Effector CD8-positive, alpha-beta T cell (primary cell): ENCODE measurements around the gene LMO4.

ENCODE experiments used
- DNase-seq: peaks from one replicate; lab custom pipeline; 2025; lab: John Stamatoyannopoulos, UW

LMO4 gene

DNA sequence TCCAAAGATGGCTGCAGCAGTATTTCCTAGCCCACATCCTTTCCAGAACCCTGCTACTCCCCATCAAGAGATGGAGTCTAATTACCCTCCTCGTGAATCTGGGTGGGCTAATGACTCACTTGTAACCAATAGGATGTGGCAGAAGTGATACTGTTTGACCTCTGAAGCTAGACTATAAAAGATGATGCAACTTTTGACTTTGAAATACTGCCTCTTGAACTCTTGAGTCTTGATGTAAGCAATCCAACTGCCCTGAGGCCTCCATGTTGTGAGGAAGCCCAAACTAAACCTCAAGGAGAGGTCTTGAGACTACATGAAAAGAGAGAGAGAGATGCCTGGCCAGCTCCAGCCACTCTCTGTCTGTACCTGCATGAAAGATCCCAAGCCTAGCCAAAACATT, 29.5 kb downstream of the LMO4 start:
- DNase-seq: no peak

DNA sequence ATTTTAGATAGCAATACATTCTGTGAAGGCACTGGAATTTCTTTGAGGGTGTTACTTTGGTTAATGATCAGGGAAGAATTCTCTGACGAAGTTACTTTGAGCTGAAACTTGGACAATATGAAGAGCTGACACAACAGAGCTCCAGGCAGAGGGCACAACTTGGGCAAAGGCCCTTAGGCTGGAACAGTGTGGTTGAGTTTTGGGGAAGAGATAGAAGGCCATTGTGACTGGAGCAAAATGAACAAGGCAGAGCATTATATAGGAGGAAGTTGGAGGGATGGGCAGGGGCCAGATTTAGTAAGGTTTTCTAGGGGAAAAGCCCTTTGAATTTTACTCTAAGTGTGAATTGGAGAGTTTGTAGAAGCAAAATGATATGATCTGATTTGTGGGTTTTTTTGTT, 30.9 kb downstream of the LMO4 start:
- DNase-seq: no peak

DNA sequence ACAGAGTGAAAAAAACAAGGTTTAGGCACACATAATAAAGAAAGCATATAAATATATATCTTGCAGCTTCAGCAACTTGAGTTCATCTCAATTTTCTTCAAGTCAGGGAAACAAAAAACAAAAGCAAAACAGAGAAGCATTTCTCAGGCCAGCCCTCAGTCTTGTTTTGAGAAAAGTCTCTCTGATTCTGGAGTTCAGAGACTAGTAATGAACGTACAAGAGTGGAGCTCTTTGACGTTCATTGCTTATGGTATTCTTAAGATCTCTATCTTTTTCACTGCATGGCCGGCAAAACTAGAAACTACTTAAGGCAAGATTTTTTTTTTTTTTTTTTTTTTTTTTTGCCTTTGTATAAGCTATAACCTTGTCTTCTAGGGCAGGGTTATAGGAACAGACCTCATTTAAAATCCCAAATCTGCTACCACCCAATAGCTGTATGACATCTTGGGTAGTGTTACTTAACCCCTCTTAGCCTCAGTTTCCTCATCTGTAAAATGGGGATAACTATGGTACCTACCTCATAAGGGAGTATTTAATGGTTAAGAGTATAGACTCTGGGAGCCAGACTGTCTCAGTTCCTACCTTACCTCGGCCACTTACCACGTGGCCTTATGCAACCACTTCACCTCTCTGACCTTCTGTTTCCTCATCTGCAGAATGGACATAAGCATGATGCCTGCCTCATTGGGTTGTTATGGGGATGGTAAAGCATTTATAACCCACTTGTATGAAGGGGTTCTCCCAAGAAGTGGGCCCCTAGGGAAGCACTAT, 33.6 kb downstream of the LMO4 start:
- DNase-seq: no peak

DNA sequence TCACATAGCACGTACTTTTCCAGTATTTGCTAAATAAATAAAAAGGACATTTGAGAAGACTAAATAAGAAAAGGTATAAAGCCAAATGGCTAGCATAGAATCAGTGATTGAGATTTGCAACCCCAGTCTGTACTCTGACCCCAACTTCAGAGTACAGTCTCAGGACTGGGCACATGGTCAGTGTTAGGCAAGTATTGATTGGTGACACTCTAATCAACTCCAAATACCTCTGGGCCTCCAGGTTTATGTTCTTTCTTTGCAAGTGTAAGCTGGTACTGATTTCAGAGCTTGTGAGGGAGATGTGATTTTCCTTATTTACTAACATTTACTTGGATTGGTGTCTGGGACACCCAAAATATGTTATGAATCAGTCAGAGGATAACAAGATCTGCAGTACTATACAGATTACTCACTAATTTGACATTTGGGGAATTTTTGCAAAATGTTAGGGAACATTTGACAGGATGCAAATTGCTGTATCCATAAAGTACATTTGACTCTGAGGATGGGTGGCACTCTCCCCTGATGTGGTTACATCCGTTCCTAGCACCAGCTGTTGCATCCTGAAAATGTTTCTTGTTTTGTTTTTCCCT, 34.2 kb downstream of the LMO4 start:
- no peak for DNase-seq

DNA sequence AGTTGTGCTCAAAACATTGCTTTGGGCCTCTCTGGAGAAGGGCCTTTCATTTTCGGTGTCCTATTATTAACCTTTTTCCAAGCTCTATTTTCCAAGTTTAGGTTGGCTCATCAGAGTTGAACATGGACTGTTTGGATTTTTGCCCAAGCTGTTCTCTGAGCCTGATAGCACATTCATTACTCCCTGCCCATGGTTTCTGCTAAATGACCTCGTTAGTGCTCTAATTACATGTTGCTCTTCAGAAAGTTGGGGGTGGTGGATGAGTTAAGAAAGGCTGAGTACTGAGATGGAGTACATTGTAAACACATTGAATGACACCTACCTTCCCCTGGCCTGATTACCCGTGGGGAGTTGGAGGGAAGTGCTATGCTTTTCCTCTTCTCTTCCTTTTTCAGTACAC, 38.9 kb downstream of the LMO4 start:
- DNase-seq: no peak

DNA sequence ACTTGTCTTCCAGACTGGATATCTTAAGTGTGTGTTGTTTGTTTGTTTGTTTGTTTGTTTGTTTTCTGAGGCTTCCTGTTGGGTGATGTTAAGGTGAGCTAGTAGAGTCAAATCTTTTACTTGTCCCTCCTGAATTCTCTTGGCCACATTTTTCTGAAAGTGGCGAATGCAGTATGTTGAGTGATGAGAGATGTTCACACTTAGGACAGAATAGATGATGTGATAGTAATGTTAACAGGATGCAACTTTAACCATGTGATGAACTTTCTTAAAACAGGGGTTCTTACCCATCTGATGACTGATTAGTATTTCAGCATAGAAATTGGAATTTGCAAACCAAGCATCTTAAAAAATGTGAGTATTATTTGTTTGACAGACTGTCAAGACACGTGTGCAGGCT, 40.2 kb downstream of the LMO4 start:
- DNase-seq: no peak

DNA sequence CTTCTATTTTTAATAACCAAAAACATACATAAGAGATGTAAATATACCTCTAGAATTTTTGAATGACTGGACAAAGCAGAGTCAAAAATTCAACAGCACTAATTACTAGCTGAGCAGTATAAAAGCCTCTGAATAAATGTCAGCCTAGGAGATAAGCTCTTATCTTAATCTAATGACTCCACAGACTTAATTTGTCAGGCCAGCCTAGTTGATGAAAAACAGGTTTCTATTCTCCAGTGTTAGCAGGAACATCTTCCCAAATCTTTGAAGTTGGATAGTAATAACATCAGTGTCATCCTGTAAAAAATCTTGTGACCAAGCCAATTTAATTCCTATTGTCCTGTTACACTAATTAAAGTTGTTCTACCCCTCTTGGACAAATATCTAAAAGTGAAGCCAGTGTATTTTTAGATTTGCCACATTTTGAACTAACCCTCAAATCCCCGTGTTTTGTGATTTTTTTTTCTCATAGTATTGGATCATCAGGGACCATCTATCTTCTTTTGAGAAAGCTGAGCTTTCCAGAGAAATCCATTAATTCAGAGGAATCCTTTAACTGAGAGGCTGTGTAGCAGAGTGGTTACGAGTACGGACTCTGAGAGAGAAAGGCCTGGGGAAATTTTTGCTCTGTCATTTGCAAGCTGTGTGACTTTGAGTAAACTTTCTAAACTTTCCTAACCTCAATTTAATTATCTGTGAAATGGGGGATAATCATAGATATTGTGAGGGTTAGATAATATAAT, 41.2 kb downstream of the LMO4 start:
- DNase-seq: no peak

DNA sequence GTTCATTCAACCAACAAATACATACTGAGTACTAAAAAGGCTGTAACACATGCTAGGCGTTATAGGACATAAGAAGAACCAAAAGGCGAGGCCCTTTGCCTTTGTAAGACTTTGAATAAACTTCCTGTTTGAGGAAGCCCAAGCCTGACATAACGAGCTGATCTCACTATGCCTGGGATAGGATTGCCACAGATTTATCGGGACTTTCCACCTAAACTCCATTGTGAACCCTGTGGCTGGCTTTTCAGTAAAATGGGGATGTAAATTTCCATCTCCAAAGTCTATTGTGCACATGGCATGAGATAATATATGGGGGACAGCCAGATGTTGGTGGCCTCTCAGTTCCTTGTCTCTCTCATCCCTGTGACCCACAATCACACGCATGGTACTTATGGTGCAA, 41.9 kb downstream of the LMO4 start:
- DNase-seq: no peak

DNA sequence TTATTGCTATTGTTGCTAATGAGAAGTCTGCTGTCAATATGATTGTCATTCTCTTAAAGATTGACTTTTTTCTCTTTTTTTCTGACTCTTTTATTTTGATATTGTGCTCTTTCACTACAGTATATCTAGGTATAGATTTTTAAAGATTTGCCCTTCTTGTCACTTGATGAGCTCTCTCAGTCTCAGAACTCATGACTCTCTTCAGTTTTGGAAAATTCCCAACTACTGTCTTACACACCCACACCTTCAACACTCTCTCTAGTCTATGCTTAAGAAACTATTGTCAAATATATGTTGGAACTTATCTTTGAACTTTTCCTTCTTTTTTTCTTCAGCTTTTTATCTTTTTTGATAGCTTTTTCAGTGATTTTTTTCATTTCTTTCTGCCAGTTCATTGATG, 50.6 kb downstream of the LMO4 start:
- no peak for DNase-seq

DNA sequence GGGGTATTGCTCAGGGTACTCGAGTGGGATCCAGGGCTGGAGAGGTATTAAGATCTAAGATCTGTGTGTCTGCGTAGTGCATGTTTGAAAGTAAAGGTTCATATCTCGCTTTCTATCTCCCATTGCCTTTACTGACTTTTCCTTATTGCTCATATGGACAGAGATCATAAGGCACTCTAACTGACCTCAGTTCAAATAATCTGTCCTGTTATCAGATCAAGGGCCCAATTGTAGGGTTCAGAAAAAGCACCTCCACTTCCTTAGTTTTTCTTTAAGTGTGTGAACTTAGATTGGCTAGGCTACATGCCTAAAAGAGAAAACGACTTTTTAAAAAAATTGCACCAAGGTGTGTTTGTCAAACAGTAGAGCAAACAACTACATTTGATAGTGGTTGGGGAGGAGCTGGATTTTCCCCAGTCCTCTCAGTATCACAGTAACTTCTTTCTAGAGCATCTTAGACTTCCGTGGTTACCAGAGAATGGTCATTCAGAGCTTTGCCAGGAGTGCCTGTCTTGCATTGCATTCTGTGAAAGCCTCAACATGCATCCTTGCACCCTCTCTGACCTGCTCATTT, 57.6 kb downstream of the LMO4 start:
- no peak for DNase-seq

DNA sequence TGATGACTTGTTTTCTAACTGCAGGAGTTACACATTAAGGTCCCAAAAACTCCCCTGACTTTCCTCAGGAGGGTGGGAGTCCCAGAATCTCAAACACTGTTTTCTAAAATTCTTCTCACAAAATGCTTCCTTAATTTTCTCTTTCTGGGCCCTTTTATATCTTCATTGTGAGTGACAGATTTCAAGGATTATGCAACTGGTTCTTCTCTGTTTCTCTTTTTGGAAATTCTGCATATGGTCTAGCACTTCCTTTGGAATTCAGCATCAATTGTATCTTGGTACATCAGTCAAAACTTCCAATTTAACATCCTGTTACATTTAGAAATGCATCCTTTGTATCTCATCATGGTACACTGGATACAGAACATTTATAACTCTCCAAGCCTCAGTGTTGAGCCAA, 59.7 kb downstream of the LMO4 start:
- DNase-seq: no peak

DNA sequence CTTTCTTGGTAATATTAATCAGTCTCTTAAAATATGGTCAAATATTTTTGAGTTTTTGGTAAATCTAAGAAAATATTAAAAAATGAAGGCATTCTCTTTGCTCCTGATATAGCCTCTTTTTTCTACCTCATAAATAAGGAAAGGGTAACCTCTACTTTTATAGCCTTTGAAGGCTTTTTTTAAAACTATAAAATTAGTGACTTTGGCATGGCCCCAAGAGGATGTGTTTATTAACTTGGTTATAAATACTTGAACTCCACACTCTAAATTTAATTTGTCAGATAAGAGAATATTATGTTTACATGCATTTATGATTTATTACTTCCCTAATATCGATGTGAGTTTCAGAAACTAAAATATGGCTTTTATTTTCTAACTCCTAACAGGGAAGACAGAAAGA, 60.3 kb downstream of the LMO4 start:
- DNase-seq: no peak

DNA sequence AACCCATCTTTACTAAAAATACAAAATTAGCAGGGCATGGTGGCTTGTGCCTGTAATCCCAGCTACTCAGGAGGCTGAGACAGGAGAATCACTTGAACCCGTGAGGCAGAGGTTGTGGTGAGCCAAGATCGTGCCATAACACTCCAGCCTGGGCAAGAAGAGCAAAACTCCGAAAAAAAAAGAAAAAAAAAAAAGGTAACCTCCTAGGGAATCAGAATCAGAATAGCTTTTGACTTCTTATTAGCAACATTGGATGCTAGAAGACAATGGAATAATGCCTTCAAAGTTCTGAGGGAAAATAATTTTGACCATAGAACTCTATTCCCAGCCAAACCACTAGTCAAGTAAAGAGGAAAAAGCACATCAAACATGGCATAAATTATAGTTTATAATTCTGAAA, 60.9 kb downstream of the LMO4 start:
- no peak for DNase-seq

DNA sequence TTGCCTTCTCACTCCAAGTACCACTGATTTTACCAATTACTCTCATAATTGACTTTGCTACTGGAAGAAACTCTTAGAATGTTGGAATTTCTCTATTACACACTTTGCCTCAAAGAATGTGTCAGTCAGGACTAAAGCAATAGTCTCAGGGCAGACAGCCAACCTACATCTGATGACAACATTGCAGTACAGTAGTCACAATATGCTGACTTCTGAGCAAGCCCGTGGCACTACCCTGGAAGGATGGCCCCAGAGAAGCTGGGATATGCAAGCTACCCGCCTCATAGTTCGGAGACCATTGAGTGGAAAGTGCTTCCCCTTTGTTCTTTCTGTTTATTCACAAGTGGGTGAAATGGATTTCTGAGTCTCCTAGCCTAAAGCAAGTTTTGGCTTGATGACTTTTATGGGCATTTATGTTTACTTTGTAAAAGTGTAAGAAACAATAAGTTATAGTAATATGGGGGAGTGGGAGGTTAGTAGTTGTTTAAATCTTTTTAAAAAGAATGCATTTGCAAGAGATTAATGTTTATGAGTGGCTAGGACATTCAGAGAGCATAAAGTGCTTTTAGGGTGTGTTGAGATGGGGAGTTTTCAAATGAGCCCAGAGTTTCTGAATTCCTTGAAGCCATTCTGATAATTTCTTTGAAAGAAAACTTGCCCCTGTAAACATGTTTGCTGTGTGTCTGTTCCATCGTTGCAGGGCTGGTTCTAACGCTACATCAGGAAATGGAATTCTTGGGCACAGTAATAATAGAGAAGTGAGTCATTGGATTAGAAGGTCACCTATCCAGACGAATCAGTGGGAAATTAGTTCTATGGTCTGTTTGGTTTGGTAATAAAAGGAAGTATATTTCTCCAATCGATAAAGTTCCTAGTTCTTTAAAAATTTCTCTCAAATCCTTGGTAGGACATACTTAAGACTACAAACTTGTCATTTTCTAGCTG, 63.8 kb downstream of the LMO4 start:
- DNase-seq: no peak

DNA sequence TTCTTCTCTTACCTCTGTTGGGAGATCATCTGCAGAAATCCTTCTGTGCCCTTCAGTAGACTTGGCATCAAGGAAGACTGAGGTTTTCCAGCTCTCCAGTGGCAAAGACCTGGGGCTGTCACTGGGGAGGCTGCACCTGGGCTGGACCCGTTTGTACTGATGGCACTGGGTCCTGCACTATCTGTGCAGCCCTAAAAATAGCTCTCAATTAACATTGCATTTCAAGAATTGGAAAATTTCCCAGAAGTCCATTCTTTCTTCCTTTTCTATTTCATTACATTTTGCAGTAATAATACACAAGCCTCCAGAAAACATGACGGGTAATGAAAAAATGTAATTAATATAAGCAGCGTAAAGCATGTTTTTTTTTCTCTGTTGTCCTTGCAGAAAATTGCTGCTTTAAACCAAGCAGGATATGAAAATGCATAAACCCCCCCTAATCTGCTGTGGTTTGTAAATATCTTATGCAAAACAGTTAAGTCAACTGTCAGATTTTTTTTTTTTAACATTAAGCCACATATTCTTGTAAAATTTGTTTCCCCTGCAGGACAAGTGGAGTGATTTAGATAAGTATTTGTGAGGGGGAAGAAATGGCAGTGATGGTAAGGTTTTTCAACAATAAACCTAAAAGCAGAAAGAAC, 64.9 kb downstream of the LMO4 start:
- DNase-seq: no peak

DNA sequence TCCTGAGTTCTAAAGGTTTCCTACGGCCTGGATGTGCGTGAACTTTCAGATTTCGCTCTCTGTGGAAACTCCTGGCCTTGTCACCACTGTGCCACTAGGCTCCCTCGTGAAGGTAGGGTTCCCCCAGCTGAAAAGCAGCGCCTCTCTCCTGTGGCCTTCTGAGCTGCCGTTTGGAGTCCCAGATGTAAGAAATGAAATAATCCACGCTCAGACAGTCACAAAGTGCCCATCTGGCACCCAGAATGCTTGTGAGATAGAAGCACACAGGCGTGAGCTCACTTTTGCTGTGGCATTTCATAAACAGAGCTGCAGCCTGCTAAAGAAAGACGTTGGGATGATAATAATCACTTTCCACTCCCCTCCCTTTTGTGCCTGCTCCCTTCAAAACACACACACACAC, 65.8 kb downstream of the LMO4 start:
- no peak for DNase-seq

DNA sequence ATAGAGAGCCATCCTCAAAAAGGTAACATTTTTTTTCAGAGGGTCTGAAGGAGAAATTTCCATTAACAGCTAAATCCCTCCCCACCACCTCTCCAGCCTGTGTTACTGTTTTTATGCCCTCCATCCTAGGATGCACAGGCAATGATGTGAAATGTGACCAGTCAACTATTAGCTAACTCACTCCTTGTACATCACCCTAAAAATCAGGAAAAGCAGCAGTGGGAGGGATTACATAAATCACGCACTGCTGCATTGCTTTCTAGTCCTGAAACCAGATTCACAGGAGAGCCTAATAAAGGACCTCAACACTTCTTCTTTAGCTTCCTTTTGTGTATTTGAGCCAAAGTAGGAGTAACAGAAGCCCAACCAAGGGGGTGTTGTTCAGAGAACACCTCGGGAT, 66.3 kb downstream of the LMO4 start:
- DNase-seq: no peak
